Gastroesophageal sphincter (tissue), 3 donors: ENCODE measurements around the gene ARHGAP8.

Source experiments
- EP300 ChIP-seq: sonication (generic); formaldehyde crosslinking; IDR thresholded peaks from one replicate; pipeline ENCODE4 v1.6.1; 2017; ENCODE audit warnings: antibody characterized with exemption, mild to moderate bottlenecking
- POLR2A ChIP-seq, 2 donors: fragments of 450-650 bp; IDR thresholded peaks; one replicate each; pipeline ENCODE4 v1.6.1; 2017; ENCODE audit warnings: antibody characterized with exemption in 2 of 2, mild to moderate bottlenecking in 2 of 2, moderate library complexity in 1 of 2
- TF ChIP-seq, protein P1 (sequence below), 4 experiments: fragments of 200-600 bp in 2 of 4; fragments of 450-650 bp in 2 of 4; sonication (generic) in 1 of 4; IDR thresholded peaks; one replicate each; pipeline ENCODE4 v1.5.1; 2017 to 2019; ENCODE audit warnings: antibody characterized with exemption in 4 of 4, mild to moderate bottlenecking in 2 of 4, moderate library complexity in 2 of 4

DNA sequence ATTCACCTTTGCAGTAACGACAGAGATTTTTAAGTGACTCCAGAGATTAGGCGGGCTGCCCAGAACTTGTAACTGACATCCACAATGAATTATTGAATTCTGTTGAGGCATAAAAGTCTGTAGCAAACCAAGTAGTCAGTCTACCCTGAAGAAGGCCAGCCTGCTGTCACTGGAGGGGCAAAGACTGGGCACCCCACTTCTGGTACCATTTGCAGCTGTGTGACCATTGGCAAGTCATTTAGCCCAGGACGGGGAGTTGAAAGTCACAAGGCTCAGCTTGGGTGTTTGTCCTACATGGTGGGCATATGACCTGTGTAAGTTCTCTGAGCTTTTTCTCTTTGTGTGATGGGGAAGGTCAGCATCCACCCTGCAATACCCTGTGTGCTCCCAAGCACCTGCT is 119.4 kb downstream of the ARHGAP8 start:
- TF ChIP-seq, protein P1, sequence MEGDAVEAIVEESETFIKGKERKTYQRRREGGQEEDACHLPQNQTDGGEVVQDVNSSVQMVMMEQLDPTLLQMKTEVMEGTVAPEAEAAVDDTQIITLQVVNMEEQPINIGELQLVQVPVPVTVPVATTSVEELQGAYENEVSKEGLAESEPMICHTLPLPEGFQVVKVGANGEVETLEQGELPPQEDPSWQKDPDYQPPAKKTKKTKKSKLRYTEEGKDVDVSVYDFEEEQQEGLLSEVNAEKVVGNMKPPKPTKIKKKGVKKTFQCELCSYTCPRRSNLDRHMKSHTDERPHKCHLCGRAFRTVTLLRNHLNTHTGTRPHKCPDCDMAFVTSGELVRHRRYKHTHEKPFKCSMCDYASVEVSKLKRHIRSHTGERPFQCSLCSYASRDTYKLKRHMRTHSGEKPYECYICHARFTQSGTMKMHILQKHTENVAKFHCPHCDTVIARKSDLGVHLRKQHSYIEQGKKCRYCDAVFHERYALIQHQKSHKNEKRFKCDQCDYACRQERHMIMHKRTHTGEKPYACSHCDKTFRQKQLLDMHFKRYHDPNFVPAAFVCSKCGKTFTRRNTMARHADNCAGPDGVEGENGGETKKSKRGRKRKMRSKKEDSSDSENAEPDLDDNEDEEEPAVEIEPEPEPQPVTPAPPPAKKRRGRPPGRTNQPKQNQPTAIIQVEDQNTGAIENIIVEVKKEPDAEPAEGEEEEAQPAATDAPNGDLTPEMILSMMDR (IDR thresholded peaks at IDR 0.05): no peak
- TF ChIP-seq POLR2A (IDR thresholded peaks at IDR 0.05) (no peak), EP300 (no peak)
